IMR-90 (cell line): ENCODE results near the gene SUGP2. TPM values are rescaled to one million over a fixed set of nuclear protein-coding genes. Genes with fewer than 3 reads are reported as not detected.

Experiments used
- ATAC-seq: fragments of 200-7000 bp; cut with Tn5 transposase; 2 replicates; pipeline ENCODE4 v1.9.1; 2020; ENCODE audit warnings: low read depth, mild to moderate bottlenecking, moderate library complexity
- BruUV-seq: library from RNA; stranded (reverse); fragments of 400-500 nt; replicated peaks from 2 replicates; lab custom pipeline; 2021; lab: Mats Ljungman, UMichigan
- CTCF ChIA-PET: fragments of 300-600 bp; formaldehyde crosslinking; extraction: SDS; loops from one replicate; lab custom pipeline; 2021; ENCODE audit warnings: antibody characterized with exemption; lab: Yijun Ruan, JAX
- POLR2A ChIA-PET: fragments of 300-600 bp; sonication (Branson Sonifier 250); formaldehyde crosslinking; loops from one replicate; lab custom pipeline; 2022; ENCODE audit warnings: antibody characterized with exemption; ENCODE audit not compliant: unreplicated experiment; lab: Charles Lee
- DNase-seq: peaks from one replicate; pipeline ENCODE4 v3.0.0; 2013
- H2AFZ ChIP-seq: replicated peaks from 2 replicates; pipeline ENCODE3; 2013; ENCODE audit warnings: low read length, mild to moderate bottlenecking; ENCODE audit not compliant: poor library complexity
- H2AK5ac ChIP-seq: 2 replicates; pipeline ENCODE4 v1.6.1; 2013; ENCODE audit warnings: low read depth, low read length, inconsistent platforms
- H2AK9ac ChIP-seq: replicated peaks from 2 replicates; pipeline ENCODE3; 2013; ENCODE audit warnings: mild to moderate bottlenecking, low read depth, low read length, moderate library complexity; ENCODE audit not compliant: poor library complexity
- H2BK120ac ChIP-seq: 2 replicates; pipeline ENCODE4 v1.6.1; 2013; ENCODE audit warnings: low read depth, low read length, inconsistent platforms
- H2BK15ac ChIP-seq: 3 replicates; pipeline ENCODE4 v1.6.1; 2013; ENCODE audit warnings: low read depth, low read length, inconsistent platforms
- H2BK20ac ChIP-seq: 2 replicates; pipeline ENCODE4 v1.6.1; 2013; ENCODE audit warnings: low read depth, mild to moderate bottlenecking, inconsistent platforms, low read length, moderate library complexity
- H2BK5ac ChIP-seq: 2 replicates; pipeline ENCODE4 v1.6.1; 2013; ENCODE audit warnings: mild to moderate bottlenecking, low read depth, low read length, inconsistent platforms; ENCODE audit not compliant: poor library complexity, severe bottlenecking
- H3K14ac ChIP-seq: replicated peaks from 2 replicates; pipeline ENCODE4 v1.6.1; 2013; ENCODE audit warnings: low read depth, low read length, inconsistent platforms
- H3K18ac ChIP-seq: 2 replicates; pipeline ENCODE4 v1.6.1; 2013; ENCODE audit warnings: low read depth, low read length, control low read depth
- H3K23ac ChIP-seq: 2 replicates; pipeline ENCODE4 v1.6.1; 2013; ENCODE audit warnings: low read depth, low read length, inconsistent platforms
- H3K27ac ChIP-seq: 2 replicates; pipeline ENCODE4 v1.5.1; 2013; ENCODE audit warnings: mild to moderate bottlenecking, control low read depth, low read length; ENCODE audit not compliant: insufficient read depth
- H3K27me3 ChIP-seq: 2 replicates; pipeline ENCODE4 v1.6.1; 2013; ENCODE audit warnings: low read length; ENCODE audit not compliant: control insufficient read depth, insufficient read depth
- H3K36me3 ChIP-seq: 2 replicates; pipeline ENCODE4 v1.6.1; 2013; ENCODE audit warnings: low read length, mixed read lengths; ENCODE audit not compliant: control insufficient read depth, insufficient read depth
- H3K4ac ChIP-seq: 2 replicates; pipeline ENCODE4 v1.6.1; 2013; ENCODE audit warnings: low read depth, low read length, inconsistent platforms
- H3K4me1 ChIP-seq: 2 replicates; pipeline ENCODE4 v1.6.1; 2013; ENCODE audit warnings: low read length, mixed read lengths; ENCODE audit not compliant: control insufficient read depth, insufficient read depth
- H3K4me2 ChIP-seq: 2 replicates; pipeline ENCODE4 v1.6.1; 2013; ENCODE audit warnings: low read depth, mild to moderate bottlenecking, control low read depth, low read length, moderate library complexity
- H3K4me3 ChIP-seq: 2 replicates; pipeline ENCODE4 v1.5.1; 2013; ENCODE audit warnings: low read depth, mild to moderate bottlenecking, control low read depth, low read length, moderate library complexity; ENCODE audit not compliant: insufficient read depth
- H3K56ac ChIP-seq: 2 replicates; pipeline ENCODE4 v1.6.1; 2013; ENCODE audit warnings: low read length, inconsistent platforms; ENCODE audit not compliant: insufficient read depth; ENCODE audit errors: extremely low read depth
- H3K79me1 ChIP-seq, 2 experiments: 2 replicates each; pipeline ENCODE4 v1.6.1; 2013; ENCODE audit warnings: low read length in 2 of 2, inconsistent platforms in 1 of 2, low read depth in 1 of 2
- H3K9ac ChIP-seq: 2 replicates; pipeline ENCODE4 v1.6.1; 2013; ENCODE audit warnings: low read depth, low read length, control low read depth
- H3K9me1 ChIP-seq: 2 replicates; pipeline ENCODE4 v1.6.1; 2013; ENCODE audit warnings: low read length, inconsistent platforms; ENCODE audit not compliant: insufficient read depth
- H3K9me3 ChIP-seq: 2 replicates; pipeline ENCODE4 v1.6.1; 2013; ENCODE audit warnings: low read length; ENCODE audit not compliant: control insufficient read depth, insufficient read depth
- H4K20me1 ChIP-seq: 2 replicates; pipeline ENCODE4 v1.6.1; 2013; ENCODE audit warnings: low read length, inconsistent platforms; ENCODE audit not compliant: insufficient read depth
- H4K5ac ChIP-seq: 2 replicates; pipeline ENCODE4 v1.6.1; 2013; ENCODE audit warnings: mild to moderate bottlenecking, low read depth, low read length, control low read depth
- H4K8ac ChIP-seq, 2 experiments: 2 replicates each; pipeline ENCODE4 v1.6.1; 2013; ENCODE audit warnings: low read depth in 2 of 2, low read length in 2 of 2, control low read depth in 1 of 2, inconsistent platforms in 1 of 2
- H4K91ac ChIP-seq: 2 replicates; pipeline ENCODE4 v1.6.1; 2013; ENCODE audit warnings: low read depth, low read length, inconsistent platforms; ENCODE audit not compliant: insufficient read depth
- BHLHE40 ChIP-seq: fragments of 150-350 bp; IDR thresholded peaks from 2 replicates; pipeline ENCODE4 v1.6.1; 2016; ENCODE audit warnings: mild to moderate bottlenecking, low read depth, low read length
- CEBPB ChIP-seq: IDR thresholded peaks from 2 replicates; pipeline ENCODE4 v1.6.1; 2012; ENCODE audit warnings: low read depth, low read length, improper control_type of control experiment
- CHD1 ChIP-seq: IDR thresholded peaks from 2 replicates; pipeline ENCODE4 v1.6.1; 2012; ENCODE audit warnings: low read depth, low read length, improper control_type of control experiment
- FOS ChIP-seq: fragments of 150-350 bp; IDR thresholded peaks from 2 replicates; pipeline ENCODE4 v1.6.1; 2016; ENCODE audit warnings: low read depth, low read length
- MAFK ChIP-seq: IDR thresholded peaks from 2 replicates; pipeline ENCODE4 v1.6.1; 2012; ENCODE audit warnings: low read depth, low read length, improper control_type of control experiment
- MXI1 ChIP-seq: IDR thresholded peaks from 2 replicates; pipeline ENCODE4 v1.6.1; 2012; ENCODE audit warnings: low read depth, mild to moderate bottlenecking, low read length, moderate library complexity, borderline replicate concordance
- NFE2L2 ChIP-seq: fragments of 150-350 bp; IDR thresholded peaks from 2 replicates; pipeline ENCODE4 v1.6.1; 2016; ENCODE audit warnings: low read depth, mild to moderate bottlenecking, low read length
- RCOR1 ChIP-seq: IDR thresholded peaks from 2 replicates; pipeline ENCODE4 v1.6.1; 2012; ENCODE audit warnings: mild to moderate bottlenecking, low read length, improper control_type of control experiment; ENCODE audit not compliant: insufficient replicate concordance
- RFX5 ChIP-seq: IDR thresholded peaks from 2 replicates; pipeline ENCODE4 v1.8.0; 2012; ENCODE audit warnings: low read depth, mild to moderate bottlenecking, low read length, moderate library complexity
- SMC3 ChIP-seq: fragments of 150-350 bp; IDR thresholded peaks from 2 replicates; pipeline ENCODE4 v1.6.1; 2016; ENCODE audit warnings: low read depth, mild to moderate bottlenecking, antibody characterized with exemption, low read length, moderate library complexity
- WGBS, 2 experiments: methylation state at CpG; one replicate each; pipeline versions ENCODE4 v1.1.5 to v1.1.7; 2013; ENCODE audit warnings: missing lambda C conversion rate in 2 of 2; ENCODE audit not compliant: insufficient read length in 1 of 2; ENCODE audit errors: extremely low coverage in 2 of 2; 5-methylcytosine and 5-hydroxymethylcytosine counted together
- dilution Hi-C: fragments of 300-500 bp; cut with HindIII; formaldehyde crosslinking; loops from one replicate; pipeline ENCODE4 v1.14.3; 2018; ENCODE audit warnings: low sequenced_read_pairs; ENCODE audit not compliant: unreplicated experiment
- in situ Hi-C: fragments of 300-500 bp; cut with MboI; formaldehyde crosslinking; loops from 3 replicates; pipeline ENCODE4 v1.14.3; 2019; ENCODE audit warnings: low sequenced_read_pairs, inconsistent platforms, mixed read lengths
- intact Hi-C: fragments of 100-400 bp; cut with micrococcal nuclease; formaldehyde crosslinking; loops from 2 replicates; pipeline ENCODE4 v1.10.0; 2022
- polyA plus RNA-seq, 3 experiments: library from polyadenylated mRNA; depleted of rRNA; stranded (reverse); fragments of >200 nt; gene quantifications; 2 replicates each; pipeline ENCODE4 v1.2.3, GENCODE V29; 2012; ENCODE audit warnings: low replicate concordance in 1 of 3
- total RNA-seq: library from RNA; depleted of rRNA; stranded (reverse); fragments of >200 nt; gene quantifications from 2 replicates; pipeline ENCODE4 v1.2.3, GENCODE V29; 2012
- TF ChIP-seq, protein P1 (sequence below): fragments of 150-350 bp; IDR thresholded peaks from 2 replicates; pipeline ENCODE4 v1.6.1; 2016; ENCODE audit warnings: low read depth, mild to moderate bottlenecking, low read length, moderate library complexity, borderline replicate concordance
- TF ChIP-seq, protein P2 (sequence below): fragments of 150-350 bp; IDR thresholded peaks from 2 replicates; pipeline ENCODE4 v1.6.1; 2017; ENCODE audit warnings: mild to moderate bottlenecking, antibody characterized with exemption, low read length, low read depth

SUGP2 gene
- total and polyA plus RNA-seq, 2 of the 4 experiments (the other 2 are of a cell fraction) = 25.8 to 69.2 TPM

DNA sequence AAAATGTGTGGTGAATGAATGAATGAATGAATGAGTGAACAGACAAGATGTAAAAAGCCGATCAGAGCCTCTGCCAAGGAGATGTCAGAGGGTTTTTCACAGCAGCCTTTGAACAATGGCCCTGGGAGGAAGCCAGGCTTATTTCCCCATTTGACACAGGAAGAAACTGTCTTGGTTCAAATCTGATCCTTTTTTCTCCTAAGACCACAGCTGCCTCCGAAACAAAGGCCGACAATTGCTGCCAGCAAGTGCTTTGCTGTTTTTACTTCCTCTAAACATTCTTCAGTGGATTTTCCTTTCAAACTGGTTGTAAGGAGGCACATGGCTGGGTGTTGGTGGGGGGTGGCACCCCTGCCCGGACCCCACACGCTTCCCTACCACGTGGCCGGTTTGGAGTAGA lies 48.1 kb downstream of the SUGP2 start:
- Histone ChIP-seq H3K9me3 (no peaks in the 10 kb centered on the region), H2AK5ac (no peak overlapping the region), H2AFZ (no peak overlapping the region), H2BK120ac (no peak overlapping the region), H3K79me1 (no peaks in the 10 kb centered on the region), H3K36me3 (no peaks in the 10 kb centered on the region), H4K5ac (no peak overlapping the region), H3K4me3 (no peak overlapping the region), H3K56ac (no peak overlapping the region), H2BK5ac (no peak overlapping the region), H2BK20ac (no peak overlapping the region), H3K9me1 (no peaks in the 10 kb centered on the region), H3K27me3 (peaks cover 14% of the 10 kb centered on the region), H3K4me1 (no peaks in the 10 kb centered on the region), H3K9ac (no peak overlapping the region), H3K18ac (no peak overlapping the region), H3K27ac (no peak overlapping the region), H3K4me2 (no peak overlapping the region), H4K91ac (no peak overlapping the region), H4K20me1 (peaks cover 3% of the 10 kb centered on the region; the same call in 1 of the 2 replicates), H3K4ac (no peak overlapping the region), H3K23ac (no peak overlapping the region), H2AK9ac (no peak overlapping the region), H4K8ac (no peak overlapping the region), H3K14ac (no peak overlapping the region), H2BK15ac (no peak overlapping the region)
- no peak for ATAC-seq
- dilution Hi-C loops = no loop called here
- in situ Hi-C loops = loop anchor here (5.0 kb wide), 1 partner anchor 48 kb away; no protein-coding TSS in a partner anchor
- CTCF ChIA-PET = interaction anchor here (0.6 kb wide), 1 partner anchor 136 kb away, joined by 4 read pairs; no protein-coding TSS in a partner anchor
- BruUV-seq = no TSS peak
- no peak for DNase-seq
- POLR2A ChIA-PET = no interaction called here
- no peak for TF ChIP-seq RFX5
- no peak for TF ChIP-seq FOS
- TF ChIP-seq MAFK = no peak
- no peak for TF ChIP-seq CEBPB
- TF ChIP-seq, protein P1, sequence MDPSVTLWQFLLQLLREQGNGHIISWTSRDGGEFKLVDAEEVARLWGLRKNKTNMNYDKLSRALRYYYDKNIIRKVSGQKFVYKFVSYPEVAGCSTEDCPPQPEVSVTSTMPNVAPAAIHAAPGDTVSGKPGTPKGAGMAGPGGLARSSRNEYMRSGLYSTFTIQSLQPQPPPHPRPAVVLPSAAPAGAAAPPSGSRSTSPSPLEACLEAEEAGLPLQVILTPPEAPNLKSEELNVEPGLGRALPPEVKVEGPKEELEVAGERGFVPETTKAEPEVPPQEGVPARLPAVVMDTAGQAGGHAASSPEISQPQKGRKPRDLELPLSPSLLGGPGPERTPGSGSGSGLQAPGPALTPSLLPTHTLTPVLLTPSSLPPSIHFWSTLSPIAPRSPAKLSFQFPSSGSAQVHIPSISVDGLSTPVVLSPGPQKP = no peak
- no peak for TF ChIP-seq SMC3
- no peak for TF ChIP-seq NFE2L2
- no peak for TF ChIP-seq RCOR1
- TF ChIP-seq, protein P2, sequence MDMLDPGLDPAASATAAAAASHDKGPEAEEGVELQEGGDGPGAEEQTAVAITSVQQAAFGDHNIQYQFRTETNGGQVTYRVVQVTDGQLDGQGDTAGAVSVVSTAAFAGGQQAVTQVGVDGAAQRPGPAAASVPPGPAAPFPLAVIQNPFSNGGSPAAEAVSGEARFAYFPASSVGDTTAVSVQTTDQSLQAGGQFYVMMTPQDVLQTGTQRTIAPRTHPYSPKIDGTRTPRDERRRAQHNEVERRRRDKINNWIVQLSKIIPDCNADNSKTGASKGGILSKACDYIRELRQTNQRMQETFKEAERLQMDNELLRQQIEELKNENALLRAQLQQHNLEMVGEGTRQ = no peak
- TF ChIP-seq MXI1 = no peak
- no peak for TF ChIP-seq CHD1
- TF ChIP-seq BHLHE40 = no peak
- intact Hi-C loops = no loop called here
- WGBS, 2 experiments = no CpG with 5 or more reads among the region's 7 CpGs
